K562 (cell line): ENCODE measurements around the gene MPV17L2. TPM values are rescaled to one million over a fixed set of nuclear protein-coding genes. Genes with fewer than 3 reads are reported as not detected.

ENCODE experiments used
- DPF2 ChIP-seq: fragments of 450-650 bp; IDR thresholded peaks from 2 replicates; pipeline ENCODE4 v1.6.1; 2016
- ELF2 ChIP-seq: fragments of 250-450 bp; sonication (Bioruptor Pico); IDR thresholded peaks from 2 replicates; pipeline ENCODE4 v1.5.0; 2021; ENCODE audit warnings: mild to moderate bottlenecking
- IRF2 ChIP-seq: sonication (generic); formaldehyde crosslinking; IDR thresholded peaks from 2 replicates; pipeline ENCODE4 v1.8.1; 2022; ENCODE audit warnings: mild to moderate bottlenecking, missing genetic modification reagents
- MCM3 ChIP-seq: fragments of 450-650 bp; IDR thresholded peaks from 2 replicates; pipeline ENCODE4 v1.6.1; 2016
- NFIC ChIP-seq: fragments of 450-650 bp; IDR thresholded peaks from 2 replicates; pipeline ENCODE4 v1.6.1; 2017; ENCODE audit warnings: mild to moderate bottlenecking, inconsistent platforms
- PYGO2 ChIP-seq: fragments of 450-650 bp; IDR thresholded peaks from 2 replicates; pipeline ENCODE4 v1.6.1; 2016; ENCODE audit warnings: mild to moderate bottlenecking, missing genetic modification characterization, moderate library complexity, missing compliant biosample characterization
- RB1 ChIP-seq: fragments of 450-650 bp; IDR thresholded peaks from 2 replicates; pipeline ENCODE4 v1.6.1; 2017; ENCODE audit warnings: low read depth, mild to moderate bottlenecking
- RFX1 ChIP-seq: fragments of 450-650 bp; IDR thresholded peaks from 2 replicates; pipeline ENCODE4 v1.6.1; 2016; ENCODE audit warnings: mild to moderate bottlenecking, moderate library complexity
- YBX1 ChIP-seq: fragments of 450-650 bp; IDR thresholded peaks from 2 replicates; pipeline ENCODE4 v1.7.1; 2016; ENCODE audit warnings: mild to moderate bottlenecking
- ZNF717 ChIP-seq: fragments of 250-450 bp; sonication (Bioruptor Pico); IDR thresholded peaks from 2 replicates; pipeline ENCODE4 v1.5.0; 2021
- polyA plus RNA-seq, 8 experiments: library from polyadenylated mRNA; depleted of rRNA in 4 of 8; stranded (reverse) in 5 of 8; unstranded in 3 of 8; fragments of >200 nt; fragmentation: Nextera tagmentation in 2 of 8; fragmentation: Illumina TruSeq in 1 of 8; extraction: Ambion mirVana in 2 of 8; extraction: Trizol in 1 of 8; gene quantifications; 2 replicates each; pipeline versions ENCODE4 v1.2.1 to v1.2.3, GENCODE V29; 2011 to 2014; ENCODE audit warnings: inconsistent platforms in 1 of 8, missing spikeins in 1 of 8
- total RNA-seq, 7 experiments: library from RNA; depleted of rRNA in 6 of 7; stranded (reverse); fragments of >200 nt in 6 of 7; fragmentation: Illumina TruSeq in 2 of 7; extraction: Trizol in 2 of 7; gene quantifications; 2 replicates each; pipeline versions ENCODE4 v1.2.1 to v1.2.3, GENCODE V29; 2011 to 2021; ENCODE audit warnings: low replicate concordance in 1 of 7
- TF ChIP-seq, protein P1 (sequence below): fragments of 150-350 bp; IDR thresholded peaks from 2 replicates; pipeline ENCODE4 v1.6.1; 2014; ENCODE audit warnings: low read depth, mild to moderate bottlenecking, low read length, borderline replicate concordance
- TF ChIP-seq, protein P2 (sequence below), 2 experiments: fragments of 450-650 bp in 1 of 2; IDR thresholded peaks; 2 replicates each; pipeline ENCODE4 v1.6.1; 2011 to 2017; ENCODE audit warnings: low read depth in 2 of 2, antibody characterized with exemption in 1 of 2, borderline replicate concordance in 1 of 2, low read length in 1 of 2, mild to moderate bottlenecking in 1 of 2, mixed read lengths in 1 of 2; ENCODE audit not compliant: control insufficient read depth in 1 of 2
- TF ChIP-seq, protein P3 (sequence below), 2 experiments: fragments of 450-650 bp; IDR thresholded peaks; 2 replicates each; pipeline ENCODE4 v1.6.1; 2018; ENCODE audit warnings: mild to moderate bottlenecking in 2 of 2, low read depth in 1 of 2; ENCODE audit not compliant: partially characterized antibody in 2 of 2
- TF ChIP-seq, protein P4 (sequence below): fragments of 450-650 bp; IDR thresholded peaks from 2 replicates; pipeline ENCODE4 v1.6.1; 2016; ENCODE audit warnings: low read depth, mild to moderate bottlenecking, moderate library complexity
- TF ChIP-seq, protein P5 (sequence below): sonication (generic); formaldehyde crosslinking; IDR thresholded peaks from 2 replicates; pipeline ENCODE4 v1.8.1; 2023; ENCODE audit warnings: mild to moderate bottlenecking, missing genetic modification reagents

MPV17L2 gene
- total and polyA plus RNA-seq, 9 of the 15 experiments (the other 6 are each of a cell fraction or from before 2014, with no cell fraction given) = 10.6 to 60.2 (median 28.5) TPM

DNA sequence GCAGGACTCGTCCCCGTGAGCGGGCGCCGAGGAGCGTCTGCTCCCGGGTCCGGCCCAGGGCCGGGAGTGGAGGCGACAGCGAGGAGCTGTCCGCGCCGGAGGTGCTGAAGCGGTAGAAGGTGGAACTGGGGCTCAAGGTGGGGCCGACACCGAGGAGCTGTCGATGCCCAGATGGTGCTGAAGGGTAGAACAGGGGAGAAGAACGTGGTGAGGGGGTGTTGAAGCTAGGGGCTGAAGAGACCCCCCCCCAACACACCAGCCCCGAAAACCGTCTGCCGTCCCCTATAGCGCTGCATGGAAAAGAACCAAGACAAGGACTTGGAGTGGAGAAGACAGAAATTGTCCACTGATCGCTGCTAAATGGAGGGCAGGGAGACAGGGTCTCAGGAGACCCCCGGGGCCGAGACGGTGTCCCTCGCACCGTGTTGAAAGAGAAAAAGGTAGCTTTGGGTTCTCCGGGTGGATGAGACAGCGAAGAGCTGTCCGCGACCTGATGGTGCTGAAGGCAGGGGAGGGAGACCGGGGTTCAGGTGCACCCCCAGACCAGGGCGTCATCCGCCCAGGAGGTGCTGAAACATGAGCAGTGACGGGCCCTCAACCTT, 40.3 kb downstream of the MPV17L2 start (continued):
- TF ChIP-seq, protein P1, sequence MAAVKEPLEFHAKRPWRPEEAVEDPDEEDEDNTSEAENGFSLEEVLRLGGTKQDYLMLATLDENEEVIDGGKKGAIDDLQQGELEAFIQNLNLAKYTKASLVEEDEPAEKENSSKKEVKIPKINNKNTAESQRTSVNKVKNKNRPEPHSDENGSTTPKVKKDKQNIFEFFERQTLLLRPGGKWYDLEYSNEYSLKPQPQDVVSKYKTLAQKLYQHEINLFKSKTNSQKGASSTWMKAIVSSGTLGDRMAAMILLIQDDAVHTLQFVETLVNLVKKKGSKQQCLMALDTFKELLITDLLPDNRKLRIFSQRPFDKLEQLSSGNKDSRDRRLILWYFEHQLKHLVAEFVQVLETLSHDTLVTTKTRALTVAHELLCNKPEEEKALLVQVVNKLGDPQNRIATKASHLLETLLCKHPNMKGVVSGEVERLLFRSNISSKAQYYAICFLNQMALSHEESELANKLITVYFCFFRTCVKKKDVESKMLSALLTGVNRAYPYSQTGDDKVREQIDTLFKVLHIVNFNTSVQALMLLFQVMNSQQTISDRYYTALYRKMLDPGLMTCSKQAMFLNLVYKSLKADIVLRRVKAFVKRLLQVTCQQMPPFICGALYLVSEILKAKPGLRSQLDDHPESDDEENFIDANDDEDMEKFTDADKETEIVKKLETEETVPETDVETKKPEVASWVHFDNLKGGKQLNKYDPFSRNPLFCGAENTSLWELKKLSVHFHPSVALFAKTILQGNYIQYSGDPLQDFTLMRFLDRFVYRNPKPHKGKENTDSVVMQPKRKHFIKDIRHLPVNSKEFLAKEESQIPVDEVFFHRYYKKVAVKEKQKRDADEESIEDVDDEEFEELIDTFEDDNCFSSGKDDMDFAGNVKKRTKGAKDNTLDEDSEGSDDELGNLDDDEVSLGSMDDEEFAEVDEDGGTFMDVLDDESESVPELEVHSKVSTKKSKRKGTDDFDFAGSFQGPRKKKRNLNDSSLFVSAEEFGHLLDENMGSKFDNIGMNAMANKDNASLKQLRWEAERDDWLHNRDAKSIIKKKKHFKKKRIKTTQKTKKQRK = no peak
- TF ChIP-seq MCM3 = no peak
- TF ChIP-seq, protein P2, sequence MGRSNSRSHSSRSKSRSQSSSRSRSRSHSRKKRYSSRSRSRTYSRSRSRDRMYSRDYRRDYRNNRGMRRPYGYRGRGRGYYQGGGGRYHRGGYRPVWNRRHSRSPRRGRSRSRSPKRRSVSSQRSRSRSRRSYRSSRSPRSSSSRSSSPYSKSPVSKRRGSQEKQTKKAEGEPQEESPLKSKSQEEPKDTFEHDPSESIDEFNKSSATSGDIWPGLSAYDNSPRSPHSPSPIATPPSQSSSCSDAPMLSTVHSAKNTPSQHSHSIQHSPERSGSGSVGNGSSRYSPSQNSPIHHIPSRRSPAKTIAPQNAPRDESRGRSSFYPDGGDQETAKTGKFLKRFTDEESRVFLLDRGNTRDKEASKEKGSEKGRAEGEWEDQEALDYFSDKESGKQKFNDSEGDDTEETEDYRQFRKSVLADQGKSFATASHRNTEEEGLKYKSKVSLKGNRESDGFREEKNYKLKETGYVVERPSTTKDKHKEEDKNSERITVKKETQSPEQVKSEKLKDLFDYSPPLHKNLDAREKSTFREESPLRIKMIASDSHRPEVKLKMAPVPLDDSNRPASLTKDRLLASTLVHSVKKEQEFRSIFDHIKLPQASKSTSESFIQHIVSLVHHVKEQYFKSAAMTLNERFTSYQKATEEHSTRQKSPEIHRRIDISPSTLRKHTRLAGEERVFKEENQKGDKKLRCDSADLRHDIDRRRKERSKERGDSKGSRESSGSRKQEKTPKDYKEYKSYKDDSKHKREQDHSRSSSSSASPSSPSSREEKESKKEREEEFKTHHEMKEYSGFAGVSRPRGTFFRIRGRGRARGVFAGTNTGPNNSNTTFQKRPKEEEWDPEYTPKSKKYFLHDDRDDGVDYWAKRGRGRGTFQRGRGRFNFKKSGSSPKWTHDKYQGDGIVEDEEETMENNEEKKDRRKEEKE (IDR thresholded peaks at IDR 0.05; ENCODE audit: borderline replicate concordance in 1 of 2, control insufficient read depth in 1 of 2, low read depth in 2 of 2, low read length in 1 of 2) = no peak
- TF ChIP-seq ZNF717 = no peak
- TF ChIP-seq DPF2 = no peak
- TF ChIP-seq NFIC = no peak
- peak; percentile 82; the same call in 1 of the 2 replicates for TF ChIP-seq IRF2 (CRISPR knock-in tag)
- TF ChIP-seq, protein P3, sequence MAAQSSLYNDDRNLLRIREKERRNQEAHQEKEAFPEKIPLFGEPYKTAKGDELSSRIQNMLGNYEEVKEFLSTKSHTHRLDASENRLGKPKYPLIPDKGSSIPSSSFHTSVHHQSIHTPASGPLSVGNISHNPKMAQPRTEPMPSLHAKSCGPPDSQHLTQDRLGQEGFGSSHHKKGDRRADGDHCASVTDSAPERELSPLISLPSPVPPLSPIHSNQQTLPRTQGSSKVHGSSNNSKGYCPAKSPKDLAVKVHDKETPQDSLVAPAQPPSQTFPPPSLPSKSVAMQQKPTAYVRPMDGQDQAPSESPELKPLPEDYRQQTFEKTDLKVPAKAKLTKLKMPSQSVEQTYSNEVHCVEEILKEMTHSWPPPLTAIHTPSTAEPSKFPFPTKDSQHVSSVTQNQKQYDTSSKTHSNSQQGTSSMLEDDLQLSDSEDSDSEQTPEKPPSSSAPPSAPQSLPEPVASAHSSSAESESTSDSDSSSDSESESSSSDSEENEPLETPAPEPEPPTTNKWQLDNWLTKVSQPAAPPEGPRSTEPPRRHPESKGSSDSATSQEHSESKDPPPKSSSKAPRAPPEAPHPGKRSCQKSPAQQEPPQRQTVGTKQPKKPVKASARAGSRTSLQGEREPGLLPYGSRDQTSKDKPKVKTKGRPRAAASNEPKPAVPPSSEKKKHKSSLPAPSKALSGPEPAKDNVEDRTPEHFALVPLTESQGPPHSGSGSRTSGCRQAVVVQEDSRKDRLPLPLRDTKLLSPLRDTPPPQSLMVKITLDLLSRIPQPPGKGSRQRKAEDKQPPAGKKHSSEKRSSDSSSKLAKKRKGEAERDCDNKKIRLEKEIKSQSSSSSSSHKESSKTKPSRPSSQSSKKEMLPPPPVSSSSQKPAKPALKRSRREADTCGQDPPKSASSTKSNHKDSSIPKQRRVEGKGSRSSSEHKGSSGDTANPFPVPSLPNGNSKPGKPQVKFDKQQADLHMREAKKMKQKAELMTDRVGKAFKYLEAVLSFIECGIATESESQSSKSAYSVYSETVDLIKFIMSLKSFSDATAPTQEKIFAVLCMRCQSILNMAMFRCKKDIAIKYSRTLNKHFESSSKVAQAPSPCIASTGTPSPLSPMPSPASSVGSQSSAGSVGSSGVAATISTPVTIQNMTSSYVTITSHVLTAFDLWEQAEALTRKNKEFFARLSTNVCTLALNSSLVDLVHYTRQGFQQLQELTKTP (IDR thresholded peaks at IDR 0.05; ENCODE audit: low read depth in 1 of 2, partially characterized antibody in 2 of 2) = peak in 1 of 2 experiments; percentile 99
- no peak for TF ChIP-seq YBX1
- TF ChIP-seq RB1 = peak; percentile 23; the same call in 1 of the 2 replicates
- TF ChIP-seq RFX1 = no peak
- TF ChIP-seq, protein P4, sequence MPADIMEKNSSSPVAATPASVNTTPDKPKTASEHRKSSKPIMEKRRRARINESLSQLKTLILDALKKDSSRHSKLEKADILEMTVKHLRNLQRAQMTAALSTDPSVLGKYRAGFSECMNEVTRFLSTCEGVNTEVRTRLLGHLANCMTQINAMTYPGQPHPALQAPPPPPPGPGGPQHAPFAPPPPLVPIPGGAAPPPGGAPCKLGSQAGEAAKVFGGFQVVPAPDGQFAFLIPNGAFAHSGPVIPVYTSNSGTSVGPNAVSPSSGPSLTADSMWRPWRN = no peak
- TF ChIP-seq, protein P5, sequence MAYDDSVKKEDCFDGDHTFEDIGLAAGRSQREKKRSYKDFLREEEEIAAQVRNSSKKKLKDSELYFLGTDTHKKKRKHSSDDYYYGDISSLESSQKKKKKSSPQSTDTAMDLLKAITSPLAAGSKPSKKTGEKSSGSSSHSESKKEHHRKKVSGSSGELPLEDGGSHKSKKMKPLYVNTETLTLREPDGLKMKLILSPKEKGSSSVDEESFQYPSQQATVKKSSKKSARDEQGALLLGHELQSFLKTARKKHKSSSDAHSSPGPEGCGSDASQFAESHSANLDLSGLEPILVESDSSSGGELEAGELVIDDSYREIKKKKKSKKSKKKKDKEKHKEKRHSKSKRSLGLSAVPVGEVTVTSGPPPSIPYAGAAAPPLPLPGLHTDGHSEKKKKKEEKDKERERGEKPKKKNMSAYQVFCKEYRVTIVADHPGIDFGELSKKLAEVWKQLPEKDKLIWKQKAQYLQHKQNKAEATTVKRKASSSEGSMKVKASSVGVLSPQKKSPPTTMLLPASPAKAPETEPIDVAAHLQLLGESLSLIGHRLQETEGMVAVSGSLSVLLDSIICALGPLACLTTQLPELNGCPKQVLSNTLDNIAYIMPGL (CRISPR knock-in tag) = peak; percentile 72; the same call in 1 of the 2 replicates
- TF ChIP-seq ELF2 = no peak
- 0 out of 2 replicates have a peak, but pooled peaks have one; percentile 21 for TF ChIP-seq PYGO2 (tag)
